GM12878 (cell line): Measurements from ENCODE around the gene PYHIN1. TPM values are rescaled to one million over a fixed set of nuclear protein-coding genes. Genes with fewer than 3 reads are reported as not detected.

ENCODE experiments used
- ATAC-seq: fragments of 200-7000 bp; cut with Tn5 transposase; 3 replicates; pipeline ENCODE4 v1.9.1; 2020; ENCODE audit warnings: mild to moderate bottlenecking, moderate library complexity
- BruUV-seq: library from RNA; stranded (reverse); fragments of 400-500 nt; replicated peaks from 2 replicates; lab custom pipeline; 2021; lab: Mats Ljungman, UMichigan
- CTCF ChIA-PET: fragments of 300-600 bp; sonication (Branson Sonifier 250); formaldehyde crosslinking; extraction: SDS; loops from one replicate; lab custom pipeline; 2021; ENCODE audit warnings: inconsistent platforms; lab: Yijun Ruan, JAX
- POLR2A ChIA-PET: fragments of 350-600 bp; formaldehyde crosslinking; extraction: SDS; loops from one replicate; lab custom pipeline; 2021; ENCODE audit warnings: inconsistent platforms; lab: Charles Lee
- RAD21 ChIA-PET: fragments of 300-600 bp; sonication (Branson Sonifier 250); formaldehyde crosslinking; loops from one replicate; lab custom pipeline; 2023; ENCODE audit warnings: antibody characterized with exemption; ENCODE audit not compliant: unreplicated experiment; lab: Charles Lee
- SMC1A ChIA-PET: fragments of 300-600 bp; sonication (Branson Sonifier 250); formaldehyde crosslinking; loops from one replicate; lab custom pipeline; 2023; ENCODE audit not compliant: unreplicated experiment, uncharacterized antibody; lab: Charles Lee
- DNase-seq: peaks from one replicate; pipeline ENCODE4 v3.0.0-alpha.2; 2011; ENCODE audit warnings: low read depth, low spot score
- FAIRE-seq: peaks from 3 replicates; lab custom pipeline; 2011; peaks lifted over from hg19 to GRCh38; lab: Jason Lieb, UNC
- H2AFZ ChIP-seq: 2 replicates; pipeline ENCODE4 v1.6.0; 2011; ENCODE audit warnings: low read depth, low read length, control low read depth; ENCODE audit not compliant: control insufficient read depth
- H3K27ac ChIP-seq: 2 replicates; pipeline ENCODE4 v1.5.1; 2011; ENCODE audit warnings: control low read depth; ENCODE audit not compliant: control insufficient read depth, insufficient read depth
- H3K27me3 ChIP-seq, 2 experiments: replicated peaks in 1 of 2; 2 replicates each; pipeline versions ENCODE4 v1.6.0 to v1.6.1; 2011; ENCODE audit warnings: low read length in 1 of 2; ENCODE audit not compliant: control insufficient read depth in 2 of 2, insufficient read depth in 2 of 2
- H3K36me3 ChIP-seq, 2 experiments: 2 replicates each; pipeline ENCODE4 v1.5.1; 2011; ENCODE audit warnings: low read length in 1 of 2; ENCODE audit not compliant: control insufficient read depth in 2 of 2, insufficient read depth in 2 of 2
- H3K4me1 ChIP-seq: 2 replicates; pipeline ENCODE4 v1.6.1; 2011; ENCODE audit warnings: mild to moderate bottlenecking, low read length, moderate library complexity, mixed read lengths; ENCODE audit not compliant: control insufficient read depth, insufficient read depth
- H3K4me2 ChIP-seq: 2 replicates; pipeline ENCODE4 v1.6.0; 2011; ENCODE audit warnings: control low read depth; ENCODE audit not compliant: control insufficient read depth, insufficient read depth
- H3K4me3 ChIP-seq: fragments of 200-600 bp; sonication (generic); 2 replicates; pipeline ENCODE4 v1.5.1; 2016
- H3K79me2 ChIP-seq: 2 replicates; pipeline ENCODE4 v1.6.0; 2011; ENCODE audit warnings: low read length; ENCODE audit not compliant: control insufficient read depth, insufficient read depth
- H3K9ac ChIP-seq: 2 replicates; pipeline ENCODE4 v1.8.0; 2011; ENCODE audit warnings: low read length, control low read depth, mixed read lengths; ENCODE audit not compliant: control insufficient read depth, insufficient read depth
- H3K9me3 ChIP-seq: replicated peaks from 3 replicates; pipeline ENCODE4 v1.5.1; 2011; ENCODE audit warnings: mild to moderate bottlenecking, low read length; ENCODE audit not compliant: control insufficient read depth, insufficient read depth
- H4K20me1 ChIP-seq: 2 replicates; pipeline ENCODE4 v1.6.0; 2011; ENCODE audit not compliant: control insufficient read depth, insufficient read depth
- CBFB ChIP-seq: IDR thresholded peaks from 2 replicates; pipeline ENCODE4 v1.6.1; 2016; ENCODE audit warnings: antibody characterized with exemption, low read depth
- ELK1 ChIP-seq: IDR thresholded peaks from 2 replicates; pipeline ENCODE4 v1.6.1; 2012; ENCODE audit warnings: low read depth, low read length, improper control_type of control experiment
- JUNB ChIP-seq: IDR thresholded peaks from 2 replicates; pipeline ENCODE4 v1.6.1; 2016; ENCODE audit warnings: antibody characterized with exemption, mild to moderate bottlenecking
- NKRF ChIP-seq: fragments of 450-650 bp; conservative IDR thresholded peaks from 2 replicates; pipeline ENCODE4 v1.6.1; 2017; ENCODE audit warnings: mild to moderate bottlenecking, moderate library complexity
- STAT1 ChIP-seq: fragments of 450-650 bp; conservative IDR thresholded peaks from 2 replicates; pipeline ENCODE4 v1.6.1; 2014; ENCODE audit warnings: antibody characterized with exemption, mild to moderate bottlenecking
- WGBS: methylation state at CpG from one replicate; pipeline ENCODE4 v1.1.6; 2016; ENCODE audit warnings: low lambda C conversion rate; ENCODE audit not compliant: insufficient replicate concordance, insufficient coverage; ENCODE audit errors: missing lambda C conversion rate; 5-methylcytosine and 5-hydroxymethylcytosine counted together
- in situ Hi-C: fragments of 300-500 bp; cut with MboI; formaldehyde crosslinking; loops from 9 replicates; pipeline ENCODE4 v1.14.3; 2018; ENCODE audit warnings: mixed read lengths
- intact Hi-C: fragments of 100-400 bp; cut with micrococcal nuclease; formaldehyde crosslinking; loops from one replicate; pipeline ENCODE4 v1.14.2; 2022; ENCODE audit not compliant: unreplicated experiment
- polyA plus RNA-seq, 11 experiments: library from polyadenylated mRNA; depleted of rRNA in 4 of 11; unstranded in 6 of 11; stranded (reverse) in 5 of 11; fragments of >200 nt; fragmentation: Nextera tagmentation in 4 of 11; fragmentation: Illumina TruSeq in 1 of 11; extraction: Ambion mirVana in 4 of 11; extraction: Trizol in 1 of 11; gene quantifications; 1 replicate in 1 of 11; 2 replicates in 10 of 11; pipeline versions ENCODE4 v1.2.1 to v1.2.3, GENCODE V29; 2011 to 2016; ENCODE audit warnings: inconsistent platforms in 2 of 11, missing spikeins in 2 of 11, low read depth in 1 of 11
- total RNA-seq, 4 experiments: library from RNA; depleted of rRNA in 3 of 4; stranded (reverse); fragments of >200 nt in 3 of 4; fragmentation: Illumina TruSeq in 1 of 4; extraction: Trizol in 1 of 4; gene quantifications; 2 replicates each; pipeline versions ENCODE4 v1.2.1 to v1.2.3, GENCODE V29; 2013 to 2021
- TF ChIP-seq, protein P1 (sequence below): IDR thresholded peaks from 2 replicates; pipeline ENCODE4 v1.6.1; 2012; ENCODE audit warnings: low read depth, low read length, improper control_type of control experiment

PYHIN1 gene
- total and polyA plus RNA-seq, 10 of the 15 experiments (the other 5 are each of a cell fraction or from before 2014, with no cell fraction given) = 0.19 to 7.2 (median 0.38) TPM

DNA sequence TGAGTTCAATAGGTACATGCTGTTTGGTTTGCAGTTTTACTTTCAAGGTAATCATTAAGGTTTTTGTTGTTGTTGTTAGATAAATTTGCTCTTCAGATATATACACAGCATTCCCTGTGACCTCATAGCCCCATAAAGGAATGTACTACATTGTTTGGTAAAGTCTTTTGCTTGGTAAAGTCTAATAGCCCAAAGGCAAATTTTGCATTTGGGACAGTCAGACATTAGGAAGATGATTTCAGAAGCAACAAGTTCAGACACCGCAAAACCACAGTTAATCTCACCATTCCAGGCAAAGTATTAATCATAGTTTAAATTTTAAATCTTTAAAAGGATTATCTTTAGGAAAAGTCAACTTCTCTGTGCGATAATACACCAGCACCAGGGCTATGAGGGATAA lies 32.6 kb upstream of the PYHIN1 start:
- FAIRE-seq = no peak
- ATAC-seq = no peak
- DNase-seq = no peak
- TF ChIP-seq CBFB (no peak), STAT1 (no peak), NKRF (no peak), JUNB (no peak), ELK1 (no peak)
- TF ChIP-seq, protein P1, sequence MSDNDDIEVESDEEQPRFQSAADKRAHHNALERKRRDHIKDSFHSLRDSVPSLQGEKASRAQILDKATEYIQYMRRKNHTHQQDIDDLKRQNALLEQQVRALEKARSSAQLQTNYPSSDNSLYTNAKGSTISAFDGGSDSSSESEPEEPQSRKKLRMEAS = no peak
- TF ChIP-seq, all 136 proteins: peak for 0
- Histone ChIP-seq H3K27ac (no peak overlapping the region), H3K9me3 (no peaks in the 10 kb centered on the region), H3K4me2 (no peak overlapping the region), H3K4me1 (no peaks in the 10 kb centered on the region), H3K9ac (no peak overlapping the region), H3K79me2 (no peaks in the 10 kb centered on the region), H3K36me3 (no peaks in the 10 kb centered on the region), H2AFZ (no peak overlapping the region), H4K20me1 (no peaks in the 10 kb centered on the region), H3K27me3 (no peaks in the 10 kb centered on the region), H3K4me3 (no peak overlapping the region)
- BruUV-seq = no TSS peak
- no CpG with 5 or more reads among the region's 2 CpGs for WGBS
- SMC1A ChIA-PET = no interaction called here
- intact Hi-C loops (no loop called here), in situ Hi-C loops (no loop called here)
- RAD21 ChIA-PET = no interaction called here
- POLR2A ChIA-PET = no interaction called here
- CTCF ChIA-PET = no interaction called here
